NT2/D1 (cell line): ENCODE results near the gene SNAI3.

Experiments
- SUZ12 ChIP-seq: IDR thresholded peaks from 2 replicates; pipeline ENCODE4 v1.6.1; 2011; ENCODE audit not compliant: insufficient read length, insufficient read depth; ENCODE audit errors: extremely low read depth
- YY1 ChIP-seq: IDR thresholded peaks from 2 replicates; pipeline ENCODE4 v1.6.1; 2011; ENCODE audit not compliant: insufficient read length, insufficient read depth
- ZNF274 ChIP-seq: IDR thresholded peaks from 2 replicates; pipeline ENCODE4 v1.6.1; 2011; ENCODE audit warnings: mild to moderate bottlenecking, low read depth, low read length

GRCh38 chr16:88732961-88733294, 46.6 kb upstream of the SNAI3 start:
- TF ChIP-seq SUZ12 (no peak), YY1 (no peak), ZNF274 (no peak)
